ENCODE data around the gene ECSCR. TPM values are rescaled to one million over a fixed set of nuclear protein-coding genes. Genes with fewer than 3 reads are reported as not detected.

Gene ECSCR
- total and polyA plus RNA-seq, 2 of the 8 experiments (the other 6 are each of a cell fraction or from before 2014, with no cell fraction given): 2.7 to 7.2 TPM

- no peak overlapping the region for H3K56ac ChIP-seq (replicated peaks; ENCODE audit: insufficient read length, low read depth, low read length)
- H2BK20ac ChIP-seq (ENCODE audit: low read length): no peak overlapping the region
- no peak overlapping the region for H3K18ac ChIP-seq (ENCODE audit: extremely low read depth, low read length)
- peaks cover 0 to 7% (median 4%) of the 10 kb centered on the region in 4 experiments; a peak in 6 of 7 replicates for H3K4me1 ChIP-seq (replicated peaks in 1 of 4; ENCODE audit: control insufficient read depth in 3 of 4, insufficient read depth in 4 of 4, low read length in 3 of 4)
- CTCF ChIA-PET (ENCODE audit: partially characterized antibody): interaction anchor here (1.2 to 8.2 kb wide), 5 partner anchors 12 to 369 kb away, joined by 3 to 69 read pairs (median 6); no protein-coding TSS in a partner anchor
- H3K9ac ChIP-seq (replicated peaks in 1 of 4; ENCODE audit: extremely low read depth in 1 of 4, low read depth in 3 of 4, low read length in 3 of 4): no peak overlapping the region
- H3K14ac ChIP-seq (ENCODE audit: insufficient read length): no peak overlapping the region
- no peak for FAIRE-seq
- H3K79me1 ChIP-seq (ENCODE audit: low read depth, low read length): no peaks in the 10 kb centered on the region
- no peak overlapping the region for H2BK12ac ChIP-seq (ENCODE audit: low read depth, low read length)
- H4K91ac ChIP-seq (replicated peaks; ENCODE audit: insufficient read length, low read length): no peak overlapping the region
- H4K8ac ChIP-seq (ENCODE audit: extremely low read depth, insufficient read depth, low read length): no peak overlapping the region
- H3K4me2 ChIP-seq (ENCODE audit: insufficient read depth in 1 of 2, low read depth in 2 of 2, low read length in 2 of 2): no peak overlapping the region
- H2AK5ac ChIP-seq (ENCODE audit: low read depth, low read length): no peak overlapping the region
- no peak overlapping the region for H2BK120ac ChIP-seq (replicated peaks; ENCODE audit: low read depth, low read length)
- no peak for TF ChIP-seq TAF1 (IDR thresholded peaks at IDR 0.05; ENCODE audit: low read depth, low read length)
- TF ChIP-seq JUND (IDR thresholded peaks at IDR 0.05; ENCODE audit: low read length): no peak
- no peak for TF ChIP-seq RXRA (IDR thresholded peaks at IDR 0.05; ENCODE audit: insufficient read depth, low read depth, low read length)
- TF ChIP-seq RAD21 (IDR thresholded peaks at IDR 0.05 in 1 of 2, conservative IDR thresholded peaks at IDR 0.05 in 1 of 2; ENCODE audit: low read depth in 2 of 2, low read length in 2 of 2): no peak
- TF ChIP-seq POLR2A (IDR thresholded peaks at IDR 0.05; ENCODE audit: control extremely low read depth in 1 of 2, low read depth in 2 of 2, low read length in 2 of 2): no peak
- no peak for TF ChIP-seq SP1 (IDR thresholded peaks at IDR 0.05; ENCODE audit: low read depth, low read length)
- no peak for TF ChIP-seq GTF2F1 (IDR thresholded peaks at IDR 0.05; ENCODE audit: borderline replicate concordance, low read depth, low read length)
- TF ChIP-seq GABPA (IDR thresholded peaks at IDR 0.05; ENCODE audit: borderline replicate concordance, insufficient read depth, low read length): no peak
- no peak for TF ChIP-seq CHD1 (IDR thresholded peaks at IDR 0.05; ENCODE audit: low read depth, low read length)
- no peak overlapping the region for H4K5ac ChIP-seq (ENCODE audit: insufficient read length, low read depth, low read length)
- WGBS, 2 experiments (ENCODE audit: extremely low coverage in 1 of 2, insufficient coverage in 1 of 2, insufficient read length in 1 of 2, insufficient replicate concordance in 2 of 2, low coverage in 1 of 2, low lambda C conversion rate in 2 of 2, missing lambda C conversion rate in 1 of 2): 93% methylated on average over 7 of the region's 7 CpGs; no CpG with 5 or more reads in 1 of the 2 experiments
- H3K27ac ChIP-seq (ENCODE audit: low read depth, low read length): no peak overlapping the region
- H2BK5ac ChIP-seq (ENCODE audit: low read depth, low read length): no peak overlapping the region
- 0 out of 7 replicates have a peak, but pooled peaks cover 0 to 4% (median 0%) of the 10 kb centered on the region in 4 experiments for H3K27me3 ChIP-seq (replicated peaks in 1 of 4; ENCODE audit: control insufficient read depth in 3 of 4, extremely low read depth in 1 of 4, insufficient read depth in 3 of 4, low read length in 3 of 4)
- no peak overlapping the region for H3K4me3 ChIP-seq (ENCODE audit: extremely low read depth in 1 of 4, insufficient read depth in 2 of 4, low read depth in 3 of 4, low read length in 4 of 4)
- no peak overlapping the region for H3K4ac ChIP-seq (replicated peaks; ENCODE audit: insufficient read length, low read depth, low read length)
- peaks cover 4% of the 10 kb centered on the region; the same call in 1 of the 2 replicates for H3K23me2 ChIP-seq (ENCODE audit: low read depth, low read length)
- no peak overlapping the region for H2BK15ac ChIP-seq (ENCODE audit: low read length)
- no peaks in the 10 kb centered on the region for H3K9me3 ChIP-seq (ENCODE audit: insufficient read depth in 2 of 2, low read depth in 1 of 2, low read length in 1 of 2)
- H3K23ac ChIP-seq (ENCODE audit: insufficient read length): no peak overlapping the region
- peaks cover 0 to 1% of the 10 kb centered on the region in 2 experiments for H4K20me1 ChIP-seq (replicated peaks in 1 of 2; ENCODE audit: control insufficient read depth in 1 of 2, insufficient read depth in 2 of 2, low read length in 2 of 2)
- peaks cover 0 to 3% (median 1%) of the 10 kb centered on the region in 4 experiments; a peak in 3 of 8 replicates for H3K36me3 ChIP-seq (ENCODE audit: control insufficient read depth in 2 of 4, insufficient read depth in 4 of 4, low read length in 3 of 4)
- DNase-seq (ENCODE audit: low read depth in 1 of 2, low spot score in 2 of 2): no peak
- no peak overlapping the region for H2AFZ ChIP-seq (ENCODE audit: low read length)
- no peaks in the 10 kb centered on the region; a peak in 1 of 4 replicates for H3K79me2 ChIP-seq (ENCODE audit: control insufficient read depth in 1 of 2, insufficient read depth in 2 of 2, low read length in 2 of 2)
- POLR2A ChIA-PET (ENCODE audit: partially characterized antibody): interaction anchor here (1.3 kb wide), 1 partner anchor 31 kb away, joined by 3 read pairs; no protein-coding TSS in a partner anchor
These were observed 54.4 kb downstream of the ECSCR start for GRCh38 chr5:139408191-139408590.
